GM18861 (cell line): Measurements from ENCODE around the gene CRTC2.

Experiments used
- ATAC-seq: cut with Tn5 transposase; IDR thresholded peaks from one replicate; pipeline ENCODE4 v1.9.1; 2021; ENCODE audit not compliant: unreplicated experiment

CRTC2 gene

GRCh38 chr1:153946622-153947241, 11.7 kb downstream of the CRTC2 start, which contains the start of gene DENND4B:
TSS of gene DENND4B (minus strand) at chr1:153946718. CDS start at chr1:153944374, 2,344 bp downstream.
- ATAC-seq: peak; percentile 46

DNA sequence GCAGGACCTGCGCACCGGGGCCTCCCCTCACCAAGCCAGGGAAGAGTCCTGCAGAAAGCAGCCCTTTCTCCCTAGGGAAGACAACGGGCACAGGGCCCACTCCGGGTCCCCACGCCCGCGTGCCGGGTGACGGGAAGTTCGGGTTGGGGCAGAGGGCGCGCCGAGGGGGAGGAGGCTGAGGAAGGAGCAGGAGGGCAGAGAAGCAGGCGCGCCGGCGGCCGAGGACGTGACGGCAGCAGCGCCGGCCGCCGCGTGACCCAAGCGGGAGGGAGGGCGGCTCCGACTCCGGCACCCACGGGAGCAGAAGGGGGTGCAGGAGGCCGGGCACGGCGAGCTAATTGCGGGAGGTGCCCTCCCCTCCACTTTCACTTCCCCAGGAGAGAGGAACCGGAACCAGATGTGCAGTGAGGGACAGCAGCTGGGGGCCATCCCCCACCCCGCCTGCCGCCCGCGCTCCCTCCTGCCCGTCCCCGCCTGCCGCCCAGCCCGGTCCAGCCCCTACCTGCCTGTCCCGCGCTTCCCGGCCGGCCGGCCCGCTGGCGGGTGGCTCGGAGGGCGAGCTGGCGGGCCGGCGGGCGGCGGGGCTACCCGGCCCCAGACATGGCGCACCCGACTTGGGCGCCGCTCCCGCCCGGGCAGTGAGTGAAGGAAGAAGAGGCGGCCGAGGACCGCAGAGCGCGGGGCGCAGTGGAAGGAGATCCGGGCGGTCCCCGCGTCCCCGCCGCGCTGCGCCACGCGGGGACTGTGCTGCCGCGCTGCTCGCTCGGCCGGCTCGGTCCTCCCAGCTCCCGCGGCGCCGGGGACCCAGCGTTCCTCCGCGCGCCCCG, 12.4 kb downstream of the CRTC2 start:
- ATAC-seq: peak; percentile 72

GRCh38 chr1:153945131-153945794, 13.1 kb downstream of the CRTC2 start:
- no peak for ATAC-seq

GRCh38 chr1:153944827-153945117, 13.6 kb downstream of the CRTC2 start:
- no peak for ATAC-seq

- ATAC-seq: no peak
Measured at GRCh38 chr1:153944005-153944826, 14.2 kb downstream of the CRTC2 start.

DNA sequence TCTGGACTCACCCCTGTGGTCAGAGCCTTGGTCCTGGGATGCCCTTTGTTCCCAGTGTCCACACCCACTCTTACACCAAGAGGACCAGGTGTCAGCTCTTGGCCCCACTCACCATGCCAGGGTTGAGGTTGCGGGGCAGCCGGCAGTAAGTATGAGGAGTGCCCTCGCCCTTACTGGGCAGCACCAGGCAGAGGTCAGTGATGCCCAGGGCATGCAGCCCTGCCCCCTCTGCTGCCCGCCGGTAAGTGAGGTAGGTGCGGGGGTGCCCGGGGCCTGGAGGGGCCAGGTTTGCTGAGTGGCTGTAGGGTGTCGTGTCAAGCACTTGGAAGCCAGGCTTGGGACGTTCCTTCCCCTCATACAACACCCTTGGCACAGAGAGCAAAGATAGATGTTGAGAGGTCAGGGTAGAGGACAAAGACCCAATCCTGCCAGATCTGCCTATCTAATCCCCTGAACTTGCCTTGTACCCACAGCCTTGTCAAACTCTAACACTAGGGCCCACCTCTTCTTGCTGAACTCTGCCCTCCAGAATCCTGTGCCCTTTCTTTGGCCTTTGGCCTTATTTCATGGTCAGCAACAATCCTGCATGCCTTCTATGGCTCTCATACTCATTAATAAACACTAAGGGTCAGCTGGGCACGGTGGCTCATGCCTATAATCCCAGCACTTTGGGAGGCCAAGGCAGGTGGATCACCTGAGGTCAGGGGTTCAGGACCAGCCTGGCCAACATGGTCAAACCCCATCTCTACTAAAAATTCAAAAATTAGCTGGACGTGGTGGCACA, 15.5 kb downstream of the CRTC2 start:
- ATAC-seq: no peak

DNA sequence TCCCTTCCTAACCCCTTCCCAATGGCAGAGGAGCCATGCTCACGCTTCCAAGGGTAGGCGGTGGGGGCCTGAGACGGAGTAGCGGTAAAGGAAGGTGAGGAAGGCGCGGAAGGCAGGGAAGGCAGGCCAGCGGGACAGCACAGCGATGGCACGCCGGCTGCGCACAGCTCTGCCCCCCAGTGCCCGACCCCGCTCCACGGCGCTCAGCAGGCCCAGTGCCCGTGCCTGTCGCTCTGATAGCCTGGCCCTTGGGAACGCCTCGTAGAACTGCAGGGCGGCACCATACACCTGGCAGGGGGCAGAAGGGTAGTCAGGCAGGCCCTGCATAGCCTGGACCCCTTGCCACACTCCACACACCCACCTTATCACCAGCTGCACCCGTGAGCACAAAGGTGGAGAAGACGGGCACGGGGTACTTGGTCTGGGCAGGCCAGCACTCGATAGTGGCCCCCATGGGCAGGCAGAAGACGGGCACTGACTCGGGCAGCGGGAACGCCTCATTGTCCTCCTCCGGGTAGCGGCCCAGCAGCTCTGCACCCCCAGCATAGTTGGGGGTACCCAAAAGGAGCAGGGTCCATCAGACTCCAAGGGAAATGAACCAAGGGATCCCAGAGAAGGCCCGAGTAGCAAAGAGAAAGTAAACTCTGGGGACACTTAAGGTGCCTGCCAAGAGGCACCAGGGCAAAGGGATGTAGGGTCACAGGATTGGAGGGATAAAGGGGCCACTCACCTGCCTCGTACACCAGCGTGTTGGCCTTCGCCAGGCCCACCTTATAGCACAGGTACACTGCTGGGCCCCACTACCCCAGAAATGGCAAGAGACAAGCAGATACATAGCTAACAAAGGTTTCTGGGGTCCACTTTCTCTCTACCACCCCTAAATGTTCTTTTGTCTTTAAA, 16.3 kb downstream of the CRTC2 start:
- ATAC-seq: no peak

GRCh38 chr1:153940756-153941155, 17.7 kb downstream of the CRTC2 start:
- no peak for ATAC-seq

DNA sequence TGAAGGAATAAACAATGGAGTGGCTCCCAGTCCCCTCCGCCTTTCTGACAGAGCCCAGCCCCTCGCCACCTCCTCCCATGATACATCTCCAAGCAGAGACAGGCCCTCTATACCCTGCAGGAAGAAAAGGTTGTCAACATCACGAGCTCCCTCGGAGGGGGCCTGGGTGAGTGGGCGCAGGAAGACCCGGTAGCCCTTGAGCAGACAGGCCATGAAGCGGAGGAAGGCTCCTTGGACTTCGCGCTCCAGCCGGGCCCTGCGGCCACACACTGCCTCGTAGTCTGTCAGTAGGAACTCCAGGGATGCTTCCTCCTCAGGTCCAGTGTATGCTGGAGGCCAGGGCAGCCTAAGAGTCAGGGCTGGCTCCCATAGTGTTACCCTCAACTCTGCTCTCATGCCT, 18.9 kb downstream of the CRTC2 start:
- ATAC-seq: no peak

GRCh38 chr1:153938996-153939395, 19.4 kb downstream of the CRTC2 start:
- no peak for ATAC-seq

- ATAC-seq: no peak
Measured at GRCh38 chr1:153937331-153937730, 21.1 kb downstream of the CRTC2 start.

GRCh38 chr1:153936011-153936802, 22.2 kb downstream of the CRTC2 start:
- ATAC-seq: no peak

DNA sequence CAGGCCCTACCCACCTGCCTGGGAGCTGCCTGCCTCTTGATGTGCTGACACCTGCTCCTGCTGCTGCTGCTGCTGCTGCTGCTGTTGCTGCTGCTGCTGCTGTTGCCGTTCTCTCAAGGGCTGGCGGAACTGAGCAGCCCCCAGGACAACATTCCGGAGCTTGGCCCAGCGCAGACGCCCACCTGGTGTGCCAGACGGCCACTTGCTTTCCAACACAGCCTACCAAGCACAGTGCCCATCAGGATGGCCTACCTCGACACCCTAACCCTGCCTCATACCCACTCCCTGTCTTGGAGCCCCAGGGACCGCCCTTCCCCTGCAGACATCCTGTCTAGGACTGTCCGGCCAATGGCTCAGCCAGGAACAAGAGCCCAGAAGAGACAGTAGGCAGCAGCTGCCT, 23.7 kb downstream of the CRTC2 start:
- no peak for ATAC-seq

DNA sequence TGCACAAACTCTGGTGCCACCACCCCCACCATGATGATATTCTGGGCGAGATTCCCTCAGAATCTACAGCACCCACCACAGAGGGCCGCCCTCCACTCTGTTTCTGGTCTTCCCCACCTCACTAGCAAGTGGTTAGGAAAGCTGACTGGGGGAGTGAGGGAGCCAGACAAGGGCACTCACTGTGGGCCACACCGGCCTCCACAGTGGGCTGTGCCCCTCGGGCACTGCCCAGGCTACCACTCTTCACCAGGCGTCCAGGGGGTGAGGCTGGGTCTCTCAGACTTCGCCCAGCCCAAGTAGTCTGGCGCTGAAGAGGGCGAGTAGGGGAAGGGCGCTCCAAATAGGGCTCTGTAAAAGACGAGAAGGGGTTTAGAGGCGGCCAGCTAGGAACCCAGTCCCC, 24.5 kb downstream of the CRTC2 start:
- ATAC-seq: no peak

GRCh38 chr1:153933430-153933829, 25.0 kb downstream of the CRTC2 start:
- no peak for ATAC-seq

- ATAC-seq: no peak
Measured at GRCh38 chr1:153932156-153933131, 26.0 kb downstream of the CRTC2 start.
